GM15510 (cell line): ENCODE data around the gene PSMD7.

ENCODE experiments used
- POLR2A ChIP-seq: IDR thresholded peaks from 3 replicates; pipeline ENCODE4 v1.6.1; 2011; ENCODE audit warnings: borderline replicate concordance; ENCODE audit not compliant: insufficient read length; ENCODE audit errors: extremely low read depth

Gene PSMD7

GRCh38 chr16:74309789-74310781 is 13.5 kb downstream of the PSMD7 start:
- TF ChIP-seq POLR2A, result no peak

- no peak for TF ChIP-seq POLR2A
Measured at GRCh38 chr16:74315059-74315458, 18.4 kb downstream of the PSMD7 start.

- no peak for TF ChIP-seq POLR2A
Measured at GRCh38 chr16:74320707-74321106, 24.1 kb downstream of the PSMD7 start.

- TF ChIP-seq POLR2A, result no peak
Measured at GRCh38 chr16:74321356-74321755, 24.7 kb downstream of the PSMD7 start.

GRCh38 chr16:74322301-74322710 is 25.7 kb downstream of the PSMD7 start:
- TF ChIP-seq POLR2A, result no peak

- TF ChIP-seq POLR2A, result no peak
Measured at GRCh38 chr16:74325641-74326040, 29.0 kb downstream of the PSMD7 start.
